Trophoblast cell (in vitro differentiated cells and primary cell): ENCODE measurements around the gene SMTNL2.

Experiments
- DNase-seq, 2 donors: peaks; one replicate each; pipeline ENCODE4 v3.0.0-alpha.2; 2016
- H2AFZ ChIP-seq: 2 replicates; pipeline ENCODE4 v1.6.1; 2013; ENCODE audit warnings: low read length, moderate library complexity, mild to moderate bottlenecking; ENCODE audit not compliant: insufficient read depth, poor library complexity
- H2AK5ac ChIP-seq: 2 replicates; pipeline ENCODE4 v1.6.1; 2013; ENCODE audit warnings: mild to moderate bottlenecking, low read length
- H2BK120ac ChIP-seq: 2 replicates; pipeline ENCODE4 v1.6.1; 2013; ENCODE audit warnings: low read length, mild to moderate bottlenecking, moderate library complexity; ENCODE audit not compliant: insufficient read depth, poor library complexity
- H2BK12ac ChIP-seq: 2 replicates; pipeline ENCODE4 v1.6.1; 2013; ENCODE audit warnings: mild to moderate bottlenecking, low read length, moderate library complexity
- H2BK5ac ChIP-seq: 2 replicates; pipeline ENCODE4 v1.6.1; 2013; ENCODE audit warnings: low read length, low read depth, moderate library complexity, mild to moderate bottlenecking; ENCODE audit not compliant: poor library complexity
- H3K14ac ChIP-seq: 2 replicates; pipeline ENCODE4 v1.6.1; 2013; ENCODE audit warnings: mild to moderate bottlenecking, low read length
- H3K18ac ChIP-seq: 2 replicates; pipeline ENCODE4 v1.6.1; 2013; ENCODE audit warnings: mild to moderate bottlenecking, low read length
- H3K23ac ChIP-seq: 2 replicates; pipeline ENCODE4 v1.6.1; 2013; ENCODE audit warnings: low read length
- H3K27ac ChIP-seq: 2 replicates; pipeline ENCODE4 v1.5.1; 2013; ENCODE audit warnings: low read depth, mild to moderate bottlenecking, inconsistent platforms, low read length, moderate library complexity
- H3K27me3 ChIP-seq: 2 replicates; pipeline ENCODE4 v1.6.1; 2013; ENCODE audit warnings: inconsistent platforms, mild to moderate bottlenecking, low read length, moderate library complexity; ENCODE audit not compliant: insufficient read depth
- H3K36me3 ChIP-seq, 2 experiments: 1 replicate in 1 of 2; 2 replicates in 1 of 2; pipeline ENCODE4 v1.6.1; 2013; ENCODE audit warnings: low read length in 2 of 2, mild to moderate bottlenecking in 2 of 2, moderate library complexity in 1 of 2; ENCODE audit not compliant: insufficient read depth in 2 of 2, control insufficient read depth in 1 of 2
- H3K4ac ChIP-seq: 2 replicates; pipeline ENCODE4 v1.6.1; 2013; ENCODE audit warnings: low read depth, mild to moderate bottlenecking, low read length, moderate library complexity
- H3K4me1 ChIP-seq, 2 experiments: 1 replicate in 1 of 2; 2 replicates in 1 of 2; pipeline ENCODE4 v1.6.1; 2013; ENCODE audit warnings: low read length in 2 of 2, mild to moderate bottlenecking in 2 of 2, moderate library complexity in 1 of 2; ENCODE audit not compliant: insufficient read depth in 2 of 2, control insufficient read depth in 1 of 2
- H3K4me2 ChIP-seq: 2 replicates; pipeline ENCODE4 v1.6.1; 2013; ENCODE audit warnings: inconsistent platforms, mild to moderate bottlenecking, low read length, moderate library complexity
- H3K4me3 ChIP-seq: 2 replicates; pipeline ENCODE4 v1.5.1; 2013; ENCODE audit warnings: mild to moderate bottlenecking, low read depth, low read length, inconsistent platforms
- H3K79me1 ChIP-seq: one replicate; pipeline ENCODE4 v1.6.1; 2013; ENCODE audit warnings: low read length
- H3K79me2 ChIP-seq: 2 replicates; pipeline ENCODE4 v1.6.1; 2013; ENCODE audit warnings: low read length, mild to moderate bottlenecking; ENCODE audit not compliant: control insufficient read depth, insufficient read depth, poor library complexity
- H3K9ac ChIP-seq: 2 replicates; pipeline ENCODE4 v1.6.1; 2013; ENCODE audit warnings: mild to moderate bottlenecking, low read length
- H3K9me3 ChIP-seq: 2 replicates; pipeline ENCODE4 v1.6.1; 2013; ENCODE audit warnings: low read depth, mild to moderate bottlenecking, control low read depth, inconsistent platforms, low read length; ENCODE audit not compliant: insufficient read depth
- H4K12ac ChIP-seq: 2 replicates; pipeline ENCODE4 v1.6.1; 2013; ENCODE audit warnings: low read depth, mild to moderate bottlenecking, low read length, moderate library complexity
- H4K8ac ChIP-seq: 2 replicates; pipeline ENCODE4 v1.6.1; 2013; ENCODE audit warnings: low read depth, mild to moderate bottlenecking, low read length, moderate library complexity
- H4K91ac ChIP-seq: one replicate; pipeline ENCODE4 v1.6.1; 2013; ENCODE audit warnings: low read depth, mild to moderate bottlenecking, low read length, moderate library complexity
- WGBS: extraction: QIAGEN DNeasy Blood & Tissue Kit; methylation state at CpG from one replicate; pipeline ENCODE4 v1.1.7; 2013; ENCODE audit warnings: missing lambda C conversion rate; ENCODE audit not compliant: insufficient read length, insufficient coverage; ENCODE audit errors: extremely low coverage; 5-methylcytosine and 5-hydroxymethylcytosine counted together

Gene SMTNL2

DNA sequence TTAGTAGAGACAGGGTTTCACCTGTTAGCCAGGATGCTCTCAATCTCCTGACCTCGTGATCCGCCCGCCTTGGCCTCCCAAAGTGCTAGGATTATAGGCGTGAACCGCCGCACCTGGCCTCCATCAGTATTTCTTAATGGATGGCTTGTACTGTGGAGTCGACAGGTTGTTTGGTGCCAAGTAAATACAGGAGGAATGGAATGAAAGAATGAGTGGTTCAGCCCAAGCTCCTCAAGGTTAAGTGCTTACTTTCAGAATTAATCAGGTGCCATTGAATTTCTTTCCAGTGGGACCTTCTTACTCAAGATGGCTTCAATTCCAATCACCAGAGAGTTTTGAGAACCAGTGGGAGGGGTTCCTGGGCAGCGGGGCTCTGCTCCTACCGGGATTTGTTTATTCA lies 32.1 kb downstream of the SMTNL2 start:
- Histone ChIP-seq H3K23ac (no peak overlapping the region), H3K4me1 (peaks cover 6 to 8% of the 10 kb centered on the region in 2 experiments), H3K79me2 (no peaks in the 10 kb centered on the region), H2BK5ac (no peak overlapping the region), H3K4ac (no peak overlapping the region), H3K27me3 (no peaks in the 10 kb centered on the region), H3K18ac (no peak overlapping the region), H2BK12ac (no peak overlapping the region), H4K8ac (no peak overlapping the region), H2BK120ac (no peak overlapping the region), H3K27ac (no peak overlapping the region), H3K4me3 (no peak overlapping the region), H3K14ac (no peak overlapping the region), H3K4me2 (no peak overlapping the region), H3K9me3 (peaks cover 3% of the 10 kb centered on the region), H3K36me3 (no peaks in the 10 kb centered on the region), H3K9ac (no peak overlapping the region), H2AFZ (no peak overlapping the region), H4K12ac (no peak overlapping the region), H2AK5ac (no peak overlapping the region), H4K91ac (no peak overlapping the region), H3K79me1 (no peaks in the 10 kb centered on the region)
- WGBS, result no CpG with 5 or more reads among the region's 9 CpGs
- no peak for DNase-seq

DNA sequence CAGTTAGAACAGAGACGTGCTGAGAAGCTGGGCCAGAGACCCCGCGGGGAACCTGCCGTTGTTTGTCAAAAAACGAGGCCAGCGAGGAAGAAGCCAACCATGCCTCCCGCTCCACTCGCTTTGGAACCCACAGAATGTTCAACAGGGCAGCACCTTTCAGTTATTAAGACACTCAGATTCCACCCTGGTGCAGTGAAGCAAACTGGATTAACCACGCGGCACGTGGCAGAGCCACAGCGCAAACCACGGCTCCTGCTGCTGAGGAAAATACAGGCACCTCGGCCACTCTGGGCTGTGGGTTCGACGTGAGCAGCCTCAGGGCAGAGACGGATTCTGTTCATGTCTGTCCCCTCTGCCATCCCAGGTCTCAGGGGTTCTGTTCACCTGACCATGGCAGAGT lies 32.8 kb downstream of the SMTNL2 start:
- Histone ChIP-seq H3K9me3 (peaks cover 6% of the 10 kb centered on the region), H3K4ac (no peak overlapping the region), H2BK5ac (no peak overlapping the region), H3K79me1 (no peaks in the 10 kb centered on the region), H3K23ac (no peak overlapping the region), H2AFZ (no peak overlapping the region), H3K9ac (peak overlapping the region; percentile 7), H4K8ac (no peak overlapping the region), H3K4me3 (no peak overlapping the region), H4K12ac (no peak overlapping the region), H2BK120ac (no peak overlapping the region), H3K14ac (no peak overlapping the region), H3K4me2 (no peak overlapping the region), H3K79me2 (no peaks in the 10 kb centered on the region), H3K4me1 (peaks cover 6 to 8% of the 10 kb centered on the region in 2 experiments), H3K27me3 (no peaks in the 10 kb centered on the region), H4K91ac (no peak overlapping the region), H3K36me3 (no peaks in the 10 kb centered on the region), H2BK12ac (no peak overlapping the region), H3K18ac (no peak overlapping the region), H3K27ac (no peak overlapping the region), H2AK5ac (no peak overlapping the region)
- no CpG with 5 or more reads among the region's 17 CpGs for WGBS
- DNase-seq, result no peak

DNA sequence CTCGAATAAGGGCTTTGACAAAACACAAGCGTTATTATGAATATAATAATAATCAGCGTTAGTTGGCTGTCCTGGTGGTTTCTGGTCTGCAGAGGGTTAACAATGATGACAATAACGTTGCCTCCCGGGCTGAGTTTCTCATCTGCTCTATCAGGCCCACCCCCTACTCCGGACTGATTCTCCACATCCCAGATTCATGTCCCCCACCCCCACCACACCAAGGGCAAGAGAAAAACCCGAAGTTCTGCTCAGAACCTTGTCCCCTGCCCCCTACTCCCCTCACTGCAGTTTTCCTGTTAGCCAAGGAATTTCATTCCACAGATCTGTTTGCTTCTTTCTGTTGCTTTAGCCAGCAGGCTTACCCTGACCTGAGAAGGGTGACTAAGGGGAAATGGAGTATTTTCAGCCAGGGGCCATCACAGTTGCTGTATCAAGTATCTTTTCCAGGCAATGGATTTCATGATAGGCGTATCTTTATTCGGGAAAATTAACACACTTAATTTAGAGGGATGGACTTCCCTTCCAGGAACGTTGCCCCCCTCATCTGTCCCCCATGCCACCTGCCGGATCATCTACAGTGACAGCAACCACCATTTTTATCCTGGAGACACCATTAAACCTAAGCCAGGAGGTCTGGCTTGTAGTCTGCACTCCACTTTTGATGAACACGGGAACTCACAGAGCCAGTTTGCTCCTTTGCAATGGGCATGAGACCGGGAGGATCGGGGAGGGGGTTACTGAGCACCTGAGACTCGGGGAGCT lies 33.4 kb downstream of the SMTNL2 start:
- Histone ChIP-seq H3K27ac (no peak overlapping the region), H2BK120ac (peak overlapping the region; percentile 30), H3K23ac (no peak overlapping the region), H3K27me3 (no peaks in the 10 kb centered on the region), H4K8ac (no peak overlapping the region), H3K4me2 (no peak overlapping the region), H3K4ac (no peak overlapping the region), H4K91ac (peak overlapping the region; percentile 46), H3K9ac (no peak overlapping the region), H3K79me1 (no peaks in the 10 kb centered on the region), H3K14ac (no peak overlapping the region), H3K36me3 (no peaks in the 10 kb centered on the region), H3K4me3 (no peak overlapping the region), H4K12ac (no peak overlapping the region), H3K79me2 (no peaks in the 10 kb centered on the region), H3K18ac (no peak overlapping the region), H2BK5ac (no peak overlapping the region), H2BK12ac (peak overlapping the region; percentile 67), H3K9me3 (peaks cover 6% of the 10 kb centered on the region), H2AFZ (peak overlapping the region; percentile 30), H2AK5ac (peak overlapping the region; percentile 52), H3K4me1 (peaks cover 6 to 8% of the 10 kb centered on the region in 2 experiments)
- no peak for DNase-seq
- no CpG with 5 or more reads among the region's 15 CpGs for WGBS

DNA sequence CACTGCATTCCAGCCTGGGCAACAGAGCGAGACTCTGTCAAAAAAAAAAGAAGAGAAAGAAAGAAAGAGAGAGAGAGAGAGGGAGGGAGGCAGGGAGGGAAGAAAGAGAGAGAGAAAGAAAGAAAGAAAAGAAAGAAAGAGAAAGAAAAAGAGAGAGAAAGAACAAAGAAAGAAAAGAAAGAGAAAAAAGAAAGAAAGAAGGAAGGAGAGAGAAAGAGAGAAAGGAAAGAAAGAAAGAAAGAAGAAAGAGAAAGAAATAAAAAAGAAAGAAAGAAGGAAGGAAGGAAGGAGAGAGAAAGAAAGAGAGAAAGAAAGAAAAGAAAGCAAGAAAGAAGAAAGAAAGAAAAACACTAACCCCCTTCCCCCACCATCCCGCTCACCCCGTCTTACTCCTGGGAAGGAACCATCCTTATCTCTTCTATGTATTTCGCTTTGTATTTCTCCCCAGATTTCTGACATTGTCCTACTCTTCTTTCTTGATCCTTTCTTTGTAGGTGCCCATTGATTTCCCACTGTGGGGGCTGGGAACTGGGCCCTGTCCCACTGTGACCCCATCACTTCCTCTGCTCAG lies 36.3 kb downstream of the SMTNL2 start:
- H2BK120ac ChIP-seq, result no peak overlapping the region
- no peak for DNase-seq
- H3K4me3 ChIP-seq, result no peak overlapping the region
- no peak overlapping the region for H2BK12ac ChIP-seq
- no peaks in the 10 kb centered on the region for H3K79me2 ChIP-seq
- no peak overlapping the region for H2AK5ac ChIP-seq
- no peak overlapping the region for H3K23ac ChIP-seq
- H3K14ac ChIP-seq, result no peak overlapping the region
- H2AFZ ChIP-seq, result no peak overlapping the region
- no peaks in the 10 kb centered on the region for H3K36me3 ChIP-seq
- peaks cover 6% of the 10 kb centered on the region for H3K79me1 ChIP-seq
- no peak overlapping the region for H3K4me2 ChIP-seq
- no peak overlapping the region for H2BK5ac ChIP-seq
- no peaks in the 10 kb centered on the region for H3K27me3 ChIP-seq
- no peak overlapping the region for H4K91ac ChIP-seq
- peaks cover 9 to 11% of the 10 kb centered on the region in 2 experiments for H3K4me1 ChIP-seq
- WGBS, result no CpG with 5 or more reads among the region's 4 CpGs
- H3K9me3 ChIP-seq, result peaks cover 6% of the 10 kb centered on the region
- no peak overlapping the region for H3K9ac ChIP-seq
- H3K27ac ChIP-seq, result no peak overlapping the region
- H3K4ac ChIP-seq, result no peak overlapping the region
- H4K12ac ChIP-seq, result no peak overlapping the region
- H4K8ac ChIP-seq, result no peak overlapping the region
- no peak overlapping the region for H3K18ac ChIP-seq
